NCI-H748 (cell line): Measurements from ENCODE around the gene PALD1.
"Not testable (repeated sequence)": the region's sequence is repeated elsewhere in the genome, so short reads cannot be mapped to it uniquely, and the experiment has no call there.

Experiments used
- DNase-seq: peaks from one replicate; lab custom pipeline; 2025; ENCODE audit not compliant: unreplicated experiment; lab: John Stamatoyannopoulos, UW

Gene PALD1

GRCh38 chr10:70568781-70569495 is 90.4 kb downstream of the PALD1 start:
- DNase-seq, result no peak

GRCh38 chr10:70571236-70571635 is 92.7 kb downstream of the PALD1 start:
- DNase-seq, result no peak

DNA sequence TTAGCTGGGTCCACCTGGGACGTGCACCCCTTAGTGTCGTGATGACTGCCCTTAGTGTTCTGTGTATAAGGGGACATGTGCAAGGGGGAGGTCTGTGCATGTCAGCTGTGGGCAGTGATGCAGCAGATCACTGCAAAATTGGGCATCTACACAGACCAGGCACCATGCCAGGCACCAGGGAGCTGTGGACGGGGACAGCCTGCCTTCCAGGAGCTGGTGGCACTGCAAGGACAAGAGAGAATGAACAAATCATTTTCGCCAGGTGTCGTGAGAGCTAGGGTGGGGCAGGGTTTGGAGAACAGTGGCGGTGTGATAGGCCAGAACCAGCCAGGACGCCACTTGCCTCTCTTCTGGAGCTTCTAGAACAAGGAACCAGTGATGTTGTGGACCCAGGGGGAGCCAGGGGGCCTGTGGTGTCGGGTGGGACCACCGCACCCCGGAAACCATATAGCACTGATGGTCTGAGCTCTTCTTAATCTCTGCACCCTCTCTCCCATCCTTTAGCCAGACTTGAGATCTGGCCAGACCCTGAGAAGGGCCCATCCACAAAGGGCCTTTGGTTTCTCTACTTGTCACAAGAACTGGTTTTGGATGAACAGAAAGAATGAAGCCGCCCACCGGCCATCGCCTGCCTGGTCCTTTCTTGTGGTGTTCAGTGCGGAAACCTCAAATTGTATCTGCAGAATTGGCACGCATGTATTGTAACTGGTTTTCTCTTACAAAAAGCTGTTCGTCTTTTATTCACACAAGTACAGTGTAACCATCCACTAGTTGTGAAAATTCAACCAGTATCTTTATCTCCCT is 93.3 kb downstream of the PALD1 start:
- no peak for DNase-seq

GRCh38 chr10:70573599-70574506 is 95.3 kb downstream of the PALD1 start:
- DNase-seq, result no peak

DNA sequence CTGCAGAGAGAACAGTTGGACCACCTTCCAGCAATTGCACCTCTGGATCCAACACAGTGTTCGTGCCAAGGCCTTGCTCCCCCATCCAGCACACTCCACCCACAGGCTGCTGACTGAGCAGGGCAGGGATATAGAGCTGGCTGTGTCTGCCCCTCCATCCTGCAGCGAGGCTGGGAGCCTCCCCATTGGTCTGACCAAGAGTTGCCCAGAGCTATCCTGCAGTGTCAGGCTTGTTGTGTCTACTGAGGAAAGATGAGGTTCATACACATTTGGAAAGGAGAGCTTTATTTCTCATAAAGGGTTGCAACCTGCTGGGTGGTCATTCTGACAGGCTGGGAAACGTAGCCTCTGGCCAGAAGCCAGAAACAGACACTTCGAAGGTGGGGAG is 96.9 kb downstream of the PALD1 start:
- no peak for DNase-seq

GRCh38 chr10:70575874-70576802 is 97.6 kb downstream of the PALD1 start:
- peak; percentile 5 for DNase-seq

GRCh38 chr10:70576803-70577517 is 98.4 kb downstream of the PALD1 start:
- no peak for DNase-seq

GRCh38 chr10:70578371-70578947 is 99.9 kb downstream of the PALD1 start:
- no peak for DNase-seq

DNA sequence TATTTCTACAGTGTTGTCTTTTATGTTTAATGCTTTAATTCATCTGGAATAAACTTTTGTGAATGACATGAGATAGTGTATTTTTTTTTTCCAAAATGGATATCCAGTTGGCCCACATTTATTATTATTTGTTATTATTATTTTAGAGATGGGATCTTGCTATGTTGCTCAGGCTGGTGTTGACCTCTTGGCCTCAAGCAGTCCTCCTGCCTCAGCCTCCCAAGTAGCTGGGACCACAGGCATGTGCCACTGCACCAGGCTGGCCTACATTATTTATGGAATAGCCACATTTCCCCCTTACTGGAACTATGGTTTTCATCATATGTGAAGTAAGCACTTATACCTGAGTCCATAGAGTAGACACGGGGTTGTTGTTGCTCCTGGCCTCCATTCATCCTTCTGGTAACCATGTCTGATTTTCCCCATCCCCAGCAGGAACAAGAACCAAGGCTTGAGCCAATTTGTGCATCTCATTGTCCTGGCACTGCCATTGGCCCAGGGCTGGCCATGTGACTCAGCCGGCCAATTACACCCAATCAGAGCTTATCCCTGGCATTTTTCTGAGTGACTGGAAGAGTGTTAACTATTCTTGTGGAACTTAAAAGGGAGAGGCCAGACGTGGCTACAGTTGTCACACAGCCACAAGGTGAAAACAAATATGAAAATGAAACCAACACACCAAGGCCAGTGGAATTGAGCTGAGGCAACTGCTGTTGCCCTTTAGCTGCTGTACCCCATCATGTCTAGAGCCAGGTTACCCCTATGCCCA is 100.9 kb downstream of the PALD1 start:
- DNase-seq, result no peak

GRCh38 chr10:70581176-70581575 is 102.6 kb downstream of the PALD1 start:
- DNase-seq, result not testable (repeated sequence)

- DNase-seq, result no peak
Measured at GRCh38 chr10:70582793-70583668, 104.5 kb downstream of the PALD1 start.

DNA sequence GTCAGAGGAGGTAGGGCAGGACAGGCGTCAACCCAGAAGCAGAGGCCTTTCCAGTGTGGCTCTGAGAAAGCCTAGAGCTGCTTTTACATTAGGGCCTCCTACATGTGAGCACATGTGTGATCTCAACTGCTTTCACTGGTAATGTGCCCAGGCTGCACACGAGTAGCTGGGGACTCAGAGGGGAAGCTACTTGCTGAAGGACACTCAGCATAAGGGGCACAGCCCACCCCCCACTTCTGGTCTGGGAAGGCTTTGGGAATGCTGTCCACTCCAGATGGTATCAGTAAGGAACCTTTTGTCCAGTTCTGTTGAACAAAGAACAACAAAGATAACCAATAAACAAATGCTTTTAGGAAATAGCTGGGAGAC is 105.1 kb downstream of the PALD1 start:
- no peak for DNase-seq

DNA sequence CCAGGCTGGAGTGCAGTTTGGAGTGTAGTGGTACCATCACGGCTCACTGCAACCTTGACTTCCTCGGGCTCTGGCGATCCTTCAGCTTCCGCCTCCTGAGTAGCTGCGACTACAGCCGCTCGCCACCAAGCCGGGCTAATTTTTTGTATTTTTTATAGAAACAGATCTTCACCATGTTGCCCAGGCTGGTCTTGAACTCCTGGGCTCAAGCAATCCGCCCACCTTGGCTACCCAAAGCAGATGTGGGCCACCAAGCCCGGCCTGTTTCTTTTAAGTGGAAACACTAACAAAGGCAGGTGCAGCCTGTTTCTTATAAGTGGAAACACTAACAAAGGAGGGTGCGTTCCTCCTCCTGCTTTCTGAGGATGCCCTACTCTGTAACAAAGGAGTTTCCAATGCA is 105.8 kb downstream of the PALD1 start:
- peak; percentile 48 for DNase-seq

- peak; percentile 88 for DNase-seq
Measured at GRCh38 chr10:70584909-70585544, 106.5 kb downstream of the PALD1 start.

DNA sequence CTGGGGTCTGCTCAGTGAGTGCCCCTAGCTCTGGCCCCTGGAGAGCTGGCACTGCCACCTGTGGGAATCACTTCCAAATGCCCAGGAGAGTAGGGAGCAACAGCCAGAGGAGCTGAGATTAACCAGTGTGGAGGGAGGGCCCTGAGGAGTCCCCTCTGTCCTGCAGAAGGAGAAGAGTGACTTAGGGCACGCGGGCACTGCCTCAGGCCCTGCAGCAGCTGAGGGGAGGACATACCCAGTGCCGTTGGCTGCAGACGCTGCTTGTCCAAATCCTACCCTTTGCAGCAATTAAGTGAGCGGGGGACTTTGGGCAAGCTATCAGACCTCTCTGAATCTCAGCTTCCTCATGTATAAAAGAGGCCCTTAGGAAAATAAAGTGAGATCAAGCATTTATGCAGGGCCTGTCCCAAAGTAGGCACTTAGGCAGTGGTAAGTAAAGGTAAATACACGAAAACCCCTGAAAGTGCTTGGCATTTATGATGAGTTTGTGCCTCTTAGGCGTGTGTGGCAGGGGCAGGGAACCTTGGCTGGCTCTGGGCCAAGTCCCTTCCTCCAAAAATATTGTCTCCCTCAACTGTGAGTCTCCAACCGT is 107.1 kb downstream of the PALD1 start:
- no peak for DNase-seq

GRCh38 chr10:70586348-70586930 is 107.9 kb downstream of the PALD1 start:
- DNase-seq, result no peak
